ENCODE results near the gene KAZN. TPM values are rescaled to one million over a fixed set of nuclear protein-coding genes. Genes with fewer than 3 reads are reported as not detected.

The KAZN gene
- total RNA-seq, 3 donors from 2014 or later: 12.2 to 16.4 (median 16.2) TPM

- Histone ChIP-seq H3K27ac (no peak overlapping the region), H3K27me3 (no peaks in the 10 kb centered on the region), H3K4me3 (no peak overlapping the region), H3K36me3 (no peaks in the 10 kb centered on the region), H3K4me1 (no peaks in the 10 kb centered on the region), H3K9me3 (no peaks in the 10 kb centered on the region)
- DNase-seq (ENCODE audit: low spot score in 2 of 2): no peak
- no peak for TF ChIP-seq POLR2A (IDR thresholded peaks at IDR 0.05)
- TF ChIP-seq POLR2AphosphoS5 (IDR thresholded peaks at IDR 0.05): no peak
- no peak for TF ChIP-seq CTCF (IDR thresholded peaks at IDR 0.05)
- intact Hi-C loops (cut with DNase I; ENCODE audit: low total_unique reads): no loop called here
Measured at GRCh38 chr1:14553711-14554110, 44.8 kb upstream of the KAZN start.

- TF ChIP-seq POLR2AphosphoS5 (IDR thresholded peaks at IDR 0.05) (no peak), CTCF (IDR thresholded peaks at IDR 0.05) (no peak), POLR2A (IDR thresholded peaks at IDR 0.05) (no peak)
- no peaks in the 10 kb centered on the region for H3K36me3 ChIP-seq
- H3K27ac ChIP-seq: no peak overlapping the region
- no peak overlapping the region for H3K4me3 ChIP-seq
- intact Hi-C loops (cut with DNase I; ENCODE audit: low total_unique reads): no loop called here
- no peaks in the 10 kb centered on the region for H3K4me1 ChIP-seq
- H3K9me3 ChIP-seq: no peaks in the 10 kb centered on the region
- DNase-seq (ENCODE audit: low spot score in 2 of 2): no peak
- H3K27me3 ChIP-seq: no peaks in the 10 kb centered on the region
Measured at GRCh38 chr1:14555091-14555490, 43.4 kb upstream of the KAZN start.

- no peak for DNase-seq (ENCODE audit: low spot score in 2 of 2)
- H3K4me1 ChIP-seq: no peaks in the 10 kb centered on the region
- TF ChIP-seq POLR2AphosphoS5 (IDR thresholded peaks at IDR 0.05): no peak
- TF ChIP-seq POLR2A (IDR thresholded peaks at IDR 0.05): no peak
- TF ChIP-seq CTCF (IDR thresholded peaks at IDR 0.05): no peak
Measured at GRCh38 chr1:14561014-14561693, 37.3 kb upstream of the KAZN start.

GRCh38 chr1:14565090-14565489 lies 33.4 kb upstream of the KAZN start:
- H3K9me3 ChIP-seq: peaks cover 6 to 22% of the 10 kb centered on the region in 2 donors
- H3K36me3 ChIP-seq: no peaks in the 10 kb centered on the region
- H3K4me1 ChIP-seq: no peaks in the 10 kb centered on the region
- TF ChIP-seq POLR2A (IDR thresholded peaks at IDR 0.05) (no peak), CTCF (IDR thresholded peaks at IDR 0.05) (no peak), POLR2AphosphoS5 (IDR thresholded peaks at IDR 0.05) (no peak)
- H3K27ac ChIP-seq: no peak overlapping the region
- intact Hi-C loops (cut with DNase I; ENCODE audit: low total_unique reads): no loop called here
- no peaks in the 10 kb centered on the region for H3K27me3 ChIP-seq
- no peak for DNase-seq (ENCODE audit: low spot score in 2 of 2)
- no peak overlapping the region for H3K4me3 ChIP-seq

More at GRCh38 chr1:14561014-14561693, 37.3 kb upstream of the KAZN start:
- Histone ChIP-seq H3K4me3 (no peak overlapping the region), H3K36me3 (no peaks in the 10 kb centered on the region), H3K27me3 (no peaks in the 10 kb centered on the region), H3K27ac (no peak overlapping the region), H3K9me3 (peaks cover 0 to 6% of the 10 kb centered on the region in 2 donors)
- intact Hi-C loops (cut with DNase I; ENCODE audit: low total_unique reads): loop anchor here (5.0 kb wide), 1 partner anchor 389 kb away; no protein-coding TSS in a partner anchor

- intact Hi-C loops (cut with DNase I; ENCODE audit: low total_unique reads): no loop called here
- TF ChIP-seq CTCF (IDR thresholded peaks at IDR 0.05) (no peak), POLR2A (IDR thresholded peaks at IDR 0.05) (no peak), POLR2AphosphoS5 (IDR thresholded peaks at IDR 0.05) (no peak)
- peaks cover 6 to 22% of the 10 kb centered on the region in 2 donors for H3K9me3 ChIP-seq
- H3K27ac ChIP-seq: no peak overlapping the region
- no peaks in the 10 kb centered on the region for H3K4me1 ChIP-seq
- DNase-seq (ENCODE audit: low spot score in 2 of 2): no peak
- H3K4me3 ChIP-seq: no peak overlapping the region
- H3K27me3 ChIP-seq: no peaks in the 10 kb centered on the region
- no peaks in the 10 kb centered on the region for H3K36me3 ChIP-seq
Measured at GRCh38 chr1:14567056-14567455, 31.4 kb upstream of the KAZN start.
